SH-SY5Y (cell line): ENCODE data around the gene NDUFA3.

Experiments used
- GATA2 ChIP-seq: IDR thresholded peaks from 2 replicates; pipeline ENCODE4 v1.6.1; 2011; ENCODE audit warnings: mild to moderate bottlenecking, low read depth, low read length
- GATA3 ChIP-seq: IDR thresholded peaks from 2 replicates; pipeline ENCODE4 v1.6.1; 2011; ENCODE audit warnings: low read depth, mild to moderate bottlenecking, low read length, moderate library complexity

GRCh38 chr19:54142166-54142780, 39.6 kb downstream of the NDUFA3 start:
- TF ChIP-seq GATA2: no peak
- no peak for TF ChIP-seq GATA3
